ENCODE data around the gene GABPB2.
A peak's percentile ranks its signal among the peaks of the same experiment; 100 is the strongest.

The GABPB2 gene

DNA sequence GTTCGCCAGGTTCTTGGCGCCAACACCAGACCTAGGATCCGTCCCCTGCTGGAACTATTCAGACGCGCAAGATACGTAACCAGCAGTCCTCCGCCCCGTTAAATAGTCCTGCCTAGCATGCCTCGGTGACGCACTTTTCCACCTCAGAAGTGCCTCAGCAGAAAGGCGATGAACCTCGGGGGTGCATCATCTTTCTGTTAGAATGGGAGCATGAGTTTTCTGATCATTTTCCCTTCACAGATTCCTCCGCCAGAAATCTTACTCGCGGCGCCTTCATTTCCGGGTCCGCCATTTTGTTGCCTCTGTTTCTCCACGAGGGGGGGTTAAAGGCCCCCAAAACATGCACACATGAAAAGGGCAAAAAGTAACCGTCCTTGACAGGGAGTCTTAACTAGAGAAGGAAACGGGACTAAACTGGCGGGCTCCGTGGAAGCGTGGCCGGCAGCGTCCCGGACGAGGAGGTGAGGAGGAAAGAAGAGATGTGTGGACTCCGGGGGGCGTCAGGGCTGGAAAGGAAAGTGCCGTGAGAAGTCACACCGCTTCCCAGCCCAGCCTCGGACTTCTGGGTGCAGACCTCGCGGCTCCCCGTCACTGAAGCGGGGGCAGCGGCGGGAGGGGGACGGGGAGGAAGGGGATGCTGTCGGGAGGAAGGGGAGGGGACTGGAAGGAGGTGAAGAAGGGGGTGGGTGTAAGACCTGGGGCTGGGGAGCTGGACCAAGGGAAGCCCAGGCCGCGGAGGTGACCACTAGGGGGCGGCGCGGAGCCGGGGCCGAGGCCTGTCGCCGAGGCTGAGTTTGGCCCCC lies at the start of gene GABPB2:
TSS of gene GABPB2 (plus strand) at position 288 of the 803 bp plus-strand sequence. CDS start 17,429 bp downstream, outside the sequence.
- peak; percentile 79 for DNase-seq (ENCODE audit: low read depth, low spot score)
- peak within 1 kb of the TSS; percentile 96 for H3K27ac ChIP-seq

DNA sequence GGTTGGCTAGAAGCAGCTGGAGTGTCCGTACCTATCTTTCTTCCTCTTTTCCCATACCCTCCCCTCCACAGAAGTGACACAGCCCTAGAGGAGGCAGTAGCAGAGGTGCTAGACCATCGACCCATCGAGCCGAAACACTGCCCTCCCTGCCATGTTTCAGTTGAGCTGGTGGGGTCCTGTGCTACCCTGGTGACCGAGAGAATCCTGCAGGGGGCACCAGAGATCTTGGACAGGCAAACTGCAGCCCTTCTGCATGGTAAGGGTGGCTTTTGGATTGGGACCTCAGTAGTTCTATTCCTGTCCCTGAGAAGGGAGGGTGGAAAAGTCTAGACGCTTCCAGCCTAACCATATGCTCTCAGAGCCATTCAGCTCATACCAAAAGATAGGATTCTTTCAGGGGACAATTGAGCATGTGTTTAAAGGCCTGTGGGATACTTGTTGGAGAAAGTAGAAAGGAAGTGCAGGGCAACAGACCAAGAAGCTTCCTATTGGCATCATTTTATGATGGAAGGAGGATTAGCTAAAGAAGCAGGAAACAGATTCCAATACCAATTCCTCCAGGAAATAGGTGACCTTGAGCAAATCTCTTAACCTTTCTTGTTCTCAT lies 45.9 kb upstream of the GABPB2 start:
- H3K27ac ChIP-seq: no peak overlapping the region
- DNase-seq (ENCODE audit: low read depth, low spot score): no peak

DNA sequence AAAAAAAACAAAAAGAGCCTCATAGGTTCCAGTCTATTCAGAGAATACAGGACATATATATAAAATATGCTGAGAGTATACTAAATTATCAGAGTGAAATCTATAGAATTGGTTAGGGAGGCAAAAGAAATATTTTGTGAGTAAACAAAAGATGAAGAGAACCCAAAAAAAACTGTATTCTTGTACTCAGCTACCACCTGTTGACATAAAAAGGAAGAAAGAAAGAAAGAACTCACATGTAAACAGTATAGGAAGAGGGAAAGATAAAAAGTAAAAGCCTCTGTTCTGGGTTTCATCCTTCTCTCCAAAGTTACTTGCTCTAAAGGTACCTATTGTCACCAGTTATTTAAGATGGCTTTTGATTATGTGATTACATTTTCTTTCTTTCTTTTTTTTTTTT lies 44.1 kb upstream of the GABPB2 start:
- DNase-seq (ENCODE audit: low read depth, low spot score): no peak
- H3K27ac ChIP-seq: no peak overlapping the region

DNA sequence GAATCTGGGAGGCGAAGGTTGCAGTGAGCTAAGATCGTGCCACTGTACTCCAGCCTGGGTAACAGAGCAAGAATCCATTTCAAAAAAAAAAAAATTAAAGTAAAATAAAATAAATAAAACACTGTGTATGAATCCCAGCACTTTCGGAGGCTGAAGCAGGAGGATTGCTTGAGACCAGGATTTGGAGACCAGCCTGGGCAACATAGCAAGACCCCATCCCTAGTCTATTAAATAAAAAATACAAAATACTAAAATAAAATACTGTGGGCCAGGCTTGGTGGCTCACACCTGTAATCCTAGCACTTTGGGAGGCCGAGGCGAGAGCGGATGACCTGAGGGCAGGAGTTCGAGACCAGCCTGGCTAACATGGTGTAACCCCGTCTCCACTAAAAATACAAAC lies 38.4 kb upstream of the GABPB2 start:
- H3K27ac ChIP-seq: no peak overlapping the region
- no peak for DNase-seq (ENCODE audit: low read depth, low spot score)

DNA sequence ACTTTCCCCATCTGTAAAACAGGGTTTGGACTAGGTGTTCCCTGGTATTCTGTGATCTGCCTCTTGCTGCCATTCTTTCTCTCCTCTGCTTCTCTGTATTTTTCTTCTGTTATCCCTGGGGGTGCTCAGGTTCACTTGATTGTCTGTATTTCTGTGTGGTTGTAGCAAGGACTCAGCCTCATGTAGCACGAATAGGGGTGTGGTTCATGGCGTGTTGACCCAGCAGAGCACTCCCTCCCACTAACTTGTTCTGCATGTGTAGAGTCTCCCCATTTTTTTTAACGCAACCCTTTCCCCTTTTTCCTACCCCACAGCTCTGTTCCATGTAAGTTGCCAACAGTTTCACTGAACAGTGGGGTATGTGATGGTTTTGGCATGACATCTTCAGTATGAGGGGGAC lies 35.4 kb upstream of the GABPB2 start:
- no peak for DNase-seq (ENCODE audit: low read depth, low spot score)
- H3K27ac ChIP-seq: no peak overlapping the region

DNA sequence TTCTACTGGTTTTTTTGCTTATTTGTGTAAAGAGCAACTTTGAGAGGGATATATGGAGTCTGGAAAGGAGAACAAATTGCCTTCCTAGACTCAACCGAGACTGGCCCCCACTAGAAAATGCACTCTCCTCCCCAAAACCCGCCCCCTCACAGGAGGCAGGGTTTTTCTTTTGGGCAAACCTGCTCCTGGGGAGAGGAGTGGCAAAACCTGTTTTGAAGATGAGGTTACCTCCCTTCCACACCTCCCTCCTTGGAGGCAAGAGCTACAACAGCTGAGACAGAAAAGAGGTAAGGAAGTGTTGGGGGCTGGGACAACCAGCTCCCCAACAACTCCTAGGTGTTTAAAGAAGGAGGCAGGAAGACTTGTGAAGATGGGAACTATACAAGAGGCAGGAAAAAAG lies 34.2 kb upstream of the GABPB2 start, which contains the start of gene BNIPL:
TSS of gene BNIPL (plus strand) at position 231 of the 400 bp plus-strand sequence. CDS start at position 371, 140 bp downstream.
- DNase-seq (ENCODE audit: low read depth, low spot score): no peak
- no peak within 1 kb of the TSS for H3K27ac ChIP-seq

DNA sequence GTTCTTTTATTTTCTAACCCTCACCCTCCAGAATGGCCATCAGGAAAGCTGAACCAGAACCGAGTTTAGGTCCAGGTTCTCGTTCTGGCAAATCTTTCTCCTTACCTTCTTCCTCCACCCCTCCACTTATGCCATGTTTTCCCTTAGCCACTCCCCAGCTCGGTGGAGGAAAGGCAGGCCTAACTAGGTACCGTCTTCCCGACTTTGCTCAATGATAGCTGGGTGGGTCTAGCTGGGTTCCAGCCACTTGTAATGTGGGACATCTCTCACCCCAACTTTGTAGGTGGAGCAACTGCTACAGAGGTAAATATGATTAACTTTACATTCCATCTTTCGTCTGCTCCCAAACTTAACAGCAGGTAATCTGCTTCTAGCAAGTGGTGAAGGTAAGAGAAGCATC lies 33.5 kb upstream of the GABPB2 start:
- no peak for DNase-seq (ENCODE audit: low read depth, low spot score)
- no peak overlapping the region for H3K27ac ChIP-seq

DNA sequence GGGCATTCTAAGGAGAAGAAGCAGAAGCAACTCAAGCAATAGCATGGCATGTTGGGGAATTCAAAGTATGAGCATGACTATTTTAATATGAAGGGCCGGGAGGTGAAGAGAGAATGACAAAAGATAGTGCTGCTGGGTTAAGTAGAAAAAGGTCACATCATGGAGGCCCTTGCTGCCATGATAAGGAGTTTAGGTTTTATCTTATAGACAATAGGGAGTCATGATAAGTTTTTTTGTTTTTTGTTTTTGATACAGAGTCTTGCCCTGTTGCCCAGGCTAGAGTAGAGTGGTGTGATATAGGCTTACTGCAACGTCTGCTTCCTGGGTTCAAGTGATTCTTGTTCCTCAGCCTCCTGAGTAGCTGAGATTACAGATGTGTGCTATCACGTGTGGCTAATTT lies 31.0 kb upstream of the GABPB2 start:
- no peak for DNase-seq (ENCODE audit: low read depth, low spot score)
- H3K27ac ChIP-seq: no peak overlapping the region

DNA sequence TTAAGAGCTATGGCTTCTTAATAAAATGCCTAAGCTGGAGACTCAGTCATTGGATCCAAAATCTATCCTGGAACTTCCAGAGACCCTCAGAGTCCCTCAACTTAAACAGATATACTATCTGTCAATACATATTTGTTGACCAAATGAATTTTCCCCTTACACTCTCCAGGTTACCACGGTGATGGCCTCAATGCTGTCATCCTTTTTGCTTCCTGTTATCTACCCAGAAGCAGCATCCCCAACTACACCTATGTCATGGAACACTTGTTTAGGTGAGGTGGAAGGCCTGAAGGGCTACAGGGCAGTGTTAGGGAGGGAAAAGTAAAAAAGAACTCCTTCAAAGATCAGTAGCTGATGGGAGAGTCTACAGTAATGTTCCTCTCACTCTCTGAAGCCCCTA lies 27.4 kb upstream of the GABPB2 start:
- H3K27ac ChIP-seq: no peak overlapping the region
- no peak for DNase-seq (ENCODE audit: low read depth, low spot score)

DNA sequence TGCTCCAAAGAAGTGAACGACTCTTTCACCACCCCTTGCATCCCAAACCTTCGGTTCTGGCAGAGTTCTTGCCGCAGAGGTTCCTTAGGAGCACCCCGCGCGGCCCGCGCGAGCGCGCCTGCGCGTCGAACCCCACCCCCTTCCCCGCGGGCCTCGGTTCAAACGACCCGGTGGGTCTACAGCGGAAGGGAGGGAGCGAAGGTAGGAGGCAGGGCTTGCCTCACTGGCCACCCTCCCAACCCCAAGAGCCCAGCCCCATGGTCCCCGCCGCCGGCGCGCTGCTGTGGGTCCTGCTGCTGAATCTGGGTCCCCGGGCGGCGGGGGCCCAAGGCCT lies 23.0 kb upstream of the GABPB2 start, which contains the start of gene C1orf56:
TSS of gene C1orf56 (plus strand) at position 161 of the 334 bp plus-strand sequence. CDS start at position 258, 97 bp downstream.
- no peak for DNase-seq (ENCODE audit: low read depth, low spot score)
- peak within 1 kb of the TSS; percentile 97 for H3K27ac ChIP-seq

DNA sequence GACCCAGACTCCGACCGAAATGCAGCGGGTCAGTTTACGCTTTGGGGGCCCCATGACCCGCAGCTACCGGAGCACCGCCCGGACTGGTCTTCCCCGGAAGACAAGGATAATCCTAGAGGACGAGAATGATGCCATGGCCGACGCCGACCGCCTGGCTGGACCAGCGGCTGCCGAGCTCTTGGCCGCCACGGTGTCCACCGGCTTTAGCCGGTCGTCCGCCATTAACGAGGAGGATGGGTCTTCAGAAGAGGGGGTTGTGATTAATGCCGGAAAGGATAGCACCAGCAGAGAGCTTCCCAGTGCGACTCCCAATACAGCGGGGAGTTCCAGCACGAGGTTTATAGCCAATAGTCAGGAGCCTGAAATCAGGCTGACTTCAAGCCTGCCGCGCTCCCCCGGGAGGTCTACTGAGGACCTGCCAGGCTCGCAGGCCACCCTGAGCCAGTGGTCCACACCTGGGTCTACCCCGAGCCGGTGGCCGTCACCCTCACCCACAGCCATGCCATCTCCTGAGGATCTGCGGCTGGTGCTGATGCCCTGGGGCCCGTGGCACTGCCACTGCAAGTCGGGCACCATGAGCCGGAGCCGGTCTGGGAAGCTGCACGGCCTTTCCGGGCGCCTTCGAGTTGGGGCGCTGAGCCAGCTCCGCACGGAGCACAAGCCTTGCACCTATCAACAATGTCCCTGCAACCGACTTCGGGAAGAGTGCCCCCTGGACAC lies 22.5 kb upstream of the GABPB2 start:
- H3K27ac ChIP-seq: peak overlapping the region; percentile 97
- DNase-seq (ENCODE audit: low read depth, low spot score): no peak

DNA sequence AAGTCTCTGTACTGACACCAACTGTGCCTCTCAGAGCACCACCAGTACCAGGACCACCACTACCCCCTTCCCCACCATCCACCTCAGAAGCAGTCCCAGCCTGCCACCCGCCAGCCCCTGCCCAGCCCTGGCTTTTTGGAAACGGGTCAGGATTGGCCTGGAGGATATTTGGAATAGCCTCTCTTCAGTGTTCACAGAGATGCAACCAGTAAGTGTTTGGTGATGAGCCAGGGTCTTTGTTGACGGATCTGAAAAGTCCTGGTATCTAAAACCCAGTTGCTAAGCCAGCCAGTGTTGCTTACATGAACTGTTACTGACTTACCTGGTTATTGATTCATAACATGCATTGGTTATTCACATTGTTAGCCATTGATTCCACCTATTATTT lies 21.9 kb upstream of the GABPB2 start:
- peak overlapping the region; percentile 97 for H3K27ac ChIP-seq
- DNase-seq (ENCODE audit: low read depth, low spot score): no peak

DNA sequence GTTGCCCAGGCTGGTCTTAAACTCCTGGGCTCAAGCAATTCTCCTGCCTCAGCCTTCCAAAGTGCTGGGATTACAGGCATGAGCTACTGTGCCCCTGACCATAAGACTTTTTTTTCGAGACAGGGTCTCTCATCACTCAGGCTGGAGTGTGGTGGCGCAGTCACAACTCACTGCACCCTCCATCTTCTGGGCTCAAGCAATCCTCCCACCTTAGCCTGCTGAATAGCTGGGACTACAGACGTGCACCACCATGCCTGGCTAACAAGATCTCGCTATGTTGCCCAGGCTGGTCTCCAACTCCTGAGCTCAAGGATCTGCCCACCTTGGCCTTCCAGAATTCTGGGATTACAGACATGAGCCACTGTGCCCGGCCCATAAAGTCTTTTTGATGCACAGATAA lies 21.1 kb upstream of the GABPB2 start:
- no peak for DNase-seq (ENCODE audit: low read depth, low spot score)
- peak overlapping the region; percentile 97 for H3K27ac ChIP-seq

DNA sequence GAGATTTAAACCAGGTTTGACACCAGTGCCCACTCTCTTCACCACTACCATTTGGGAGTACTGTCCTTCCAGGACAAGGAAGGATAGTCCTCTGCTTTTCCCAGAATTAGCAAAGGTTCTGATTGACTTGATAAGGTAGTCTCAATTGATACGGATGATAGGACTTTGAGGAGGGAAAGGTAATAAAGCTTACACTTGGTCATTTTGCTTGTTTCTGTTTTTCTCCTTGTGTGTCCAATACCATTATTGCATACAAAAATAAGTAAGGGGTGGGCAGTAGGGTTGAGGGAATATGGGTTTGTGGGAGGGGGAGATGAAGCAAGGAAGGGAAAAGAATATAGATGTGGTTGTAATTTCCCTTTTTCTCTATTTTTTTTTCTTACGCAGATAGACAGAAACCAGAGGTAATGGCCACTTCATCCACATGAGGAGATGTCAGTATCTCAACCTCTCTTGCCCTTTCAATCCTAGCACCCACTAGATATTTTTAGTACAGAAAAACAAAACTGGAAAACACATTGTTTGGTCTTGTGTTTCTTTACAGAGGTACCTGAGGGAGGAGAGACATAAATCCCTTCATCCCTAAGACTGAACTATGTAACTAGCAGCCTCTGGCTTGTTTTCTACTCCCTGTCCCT lies 20.4 kb upstream of the GABPB2 start:
- DNase-seq (ENCODE audit: low read depth, low spot score): no peak

DNA sequence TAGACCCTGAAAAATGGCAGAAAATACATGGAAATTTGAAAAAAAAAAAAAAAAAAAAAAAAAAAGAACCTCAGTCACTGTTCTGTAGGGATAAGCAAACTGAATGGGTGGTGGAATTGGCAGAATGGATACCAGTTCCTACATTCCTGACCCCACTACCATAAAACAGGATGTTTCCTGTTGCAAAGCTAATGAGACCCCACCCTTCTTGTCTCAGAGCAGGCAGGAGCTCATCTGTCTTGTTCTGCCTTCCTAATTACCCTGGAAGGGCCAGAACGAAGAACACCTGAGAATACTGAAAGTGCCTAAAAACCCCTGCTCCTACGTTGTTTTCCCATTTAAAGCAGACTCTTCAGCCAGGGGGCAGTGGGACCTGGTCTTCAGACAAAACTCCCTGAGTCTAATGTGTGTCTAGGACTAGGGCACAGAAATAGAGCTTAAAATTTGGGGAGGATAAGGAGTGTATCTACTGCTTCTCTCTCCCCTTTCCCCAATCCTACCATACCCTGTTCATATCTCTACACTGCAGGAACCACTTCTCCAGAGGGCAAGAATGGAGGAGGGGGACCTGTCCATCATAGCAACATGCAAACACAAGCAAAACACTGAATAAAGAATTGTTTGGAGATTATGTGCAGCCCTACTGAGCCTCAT lies 19.1 kb upstream of the GABPB2 start:
- peak overlapping the region; percentile 97 for H3K27ac ChIP-seq
- no peak for DNase-seq (ENCODE audit: low read depth, low spot score)

More for the DNA sequence above, 20.4 kb upstream of the GABPB2 start:
- H3K27ac ChIP-seq: peak overlapping the region; percentile 97

DNA sequence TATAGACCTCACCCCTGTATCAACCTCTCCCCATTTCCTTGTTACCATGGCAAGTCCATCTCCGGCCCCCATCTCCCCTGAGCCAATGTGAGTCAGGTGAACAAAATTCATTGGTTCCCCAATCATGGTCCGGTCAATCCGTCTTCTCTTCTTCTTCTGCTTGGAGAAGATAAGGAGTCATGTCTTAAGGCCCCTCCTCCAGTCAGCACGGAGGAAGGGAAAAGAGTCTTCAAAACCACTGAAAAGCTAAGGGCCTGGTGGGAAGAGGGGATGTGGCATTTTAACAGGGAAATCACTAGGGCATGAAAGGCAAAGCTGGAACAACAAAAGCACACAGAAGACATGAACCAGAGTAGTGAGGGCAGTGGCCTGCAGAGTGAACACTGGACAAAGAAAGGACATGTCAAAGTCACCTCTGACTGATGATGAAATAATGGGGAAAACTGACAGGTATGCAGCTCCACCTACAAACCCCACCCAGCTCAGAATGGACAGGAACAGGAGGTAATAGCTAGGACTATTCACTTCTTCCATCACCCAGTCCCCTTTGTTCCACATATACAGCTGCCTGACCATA lies 15.5 kb upstream of the GABPB2 start:
- DNase-seq (ENCODE audit: low read depth, low spot score): no peak
- H3K27ac ChIP-seq: peak overlapping the region; percentile 97

DNA sequence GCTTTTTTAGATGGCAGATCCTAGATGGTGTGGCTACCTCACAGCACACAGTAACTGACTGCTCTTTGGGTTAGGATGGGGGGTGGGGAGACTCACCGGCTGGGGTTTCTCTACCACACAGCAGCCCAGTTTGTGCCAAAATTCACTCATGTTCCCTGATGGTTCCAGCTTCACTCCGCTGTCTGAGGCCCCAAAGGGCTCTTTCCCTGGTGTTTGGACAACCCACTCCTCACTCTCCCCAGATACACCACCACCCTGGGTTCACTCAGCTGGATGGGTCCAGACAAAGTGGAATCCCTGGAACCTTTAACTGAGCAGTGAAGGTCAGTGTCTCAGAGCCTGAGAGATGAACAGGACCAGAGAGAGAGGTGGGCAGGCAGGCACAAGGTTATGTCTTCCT lies 15.0 kb upstream of the GABPB2 start:
- peak overlapping the region; percentile 97 for H3K27ac ChIP-seq
- DNase-seq (ENCODE audit: low read depth, low spot score): no peak

DNA sequence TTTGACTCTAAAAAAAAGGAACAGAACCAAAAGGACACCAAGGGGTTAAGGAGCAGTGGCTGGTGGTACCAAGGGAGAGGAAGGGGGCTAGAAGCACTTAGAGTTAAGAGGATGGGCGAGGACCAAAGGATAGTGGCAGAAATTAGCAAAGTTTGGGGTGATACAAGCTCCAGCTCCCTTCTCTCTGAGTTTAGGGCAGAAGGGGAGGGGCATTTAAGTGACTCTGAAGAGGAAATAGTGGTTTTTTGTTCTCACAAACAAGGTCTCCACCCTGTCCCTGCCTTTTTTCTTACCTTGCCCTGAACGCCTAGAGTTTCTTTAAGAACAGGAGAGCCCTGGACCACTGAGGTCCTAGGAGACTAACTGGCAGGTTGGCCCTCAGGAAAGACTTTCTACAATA lies 14.4 kb upstream of the GABPB2 start:
- H3K27ac ChIP-seq: peak overlapping the region; percentile 97
- no peak for DNase-seq (ENCODE audit: low read depth, low spot score)

DNA sequence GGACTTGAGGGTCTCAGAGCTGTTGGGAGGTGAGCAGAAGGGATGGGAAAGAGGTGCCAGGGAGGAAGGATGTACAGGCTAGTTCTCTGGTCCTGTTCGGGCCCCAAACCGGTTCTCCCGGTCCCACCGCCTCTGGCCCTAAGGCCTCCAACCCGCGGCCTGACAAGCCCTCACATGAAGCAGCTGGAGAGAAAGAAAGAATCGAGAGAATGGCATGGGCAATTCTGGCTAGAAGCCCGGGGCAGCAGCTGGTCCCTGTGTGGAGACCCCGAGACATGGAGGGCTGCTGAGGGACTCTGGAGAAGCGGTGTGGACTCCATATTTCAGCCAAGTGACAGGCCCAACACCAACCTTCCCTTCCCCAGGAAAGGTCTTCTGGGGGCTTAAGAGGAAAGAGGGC lies 11.9 kb upstream of the GABPB2 start:
- peak overlapping the region; percentile 97 for H3K27ac ChIP-seq
- DNase-seq (ENCODE audit: low read depth, low spot score): peak; percentile 70

Measured in epithelial cell of prostate (primary cell).